Right atrium auricular region (tissue), 2 donors: ENCODE results near the gene RAB20. TPM values are rescaled to one million over a fixed set of nuclear protein-coding genes. Genes with fewer than 3 reads are reported as not detected.

Source experiments
- DNase-seq: peaks from one replicate; pipeline ENCODE4 v3.0.0-alpha.2; 2019; ENCODE audit warnings: low spot score
- H3K27ac ChIP-seq, 2 donors: fragments of 200-600 bp; sonication (generic); 1 replicate in 1 of 2; 2 replicates in 1 of 2; pipeline ENCODE4 v1.5.1; 2016 to 2019
- H3K27me3 ChIP-seq, 2 donors: fragments of 200-600 bp; sonication (generic); one replicate each; pipeline versions ENCODE4 v1.5.1 to v1.6.0; 2017 to 2019
- H3K36me3 ChIP-seq: fragments of 200-600 bp; sonication (generic); one replicate; pipeline ENCODE4 v1.5.1; 2016
- H3K4me1 ChIP-seq, 2 donors: fragments of 200-600 bp; sonication (generic); one replicate each; pipeline versions ENCODE4 v1.5.1 to v1.6.0; 2017 to 2019
- H3K4me3 ChIP-seq, 2 donors: fragments of 200-600 bp; sonication (generic); 1 replicate in 1 of 2; 2 replicates in 1 of 2; pipeline ENCODE4 v1.5.1; 2017 to 2019; ENCODE audit warnings: mild to moderate bottlenecking in 1 of 2, moderate library complexity in 1 of 2
- H3K9me3 ChIP-seq, 2 donors: fragments of 200-600 bp; sonication (generic); one replicate each; pipeline ENCODE4 v1.5.1; 2019
- total RNA-seq, 2 donors: library from RNA; depleted of rRNA; stranded (reverse); fragments of >200 nt; gene quantifications; one replicate each; pipeline ENCODE4 v1.1.0, GENCODE V29; 2016
- TF ChIP-seq, protein P1 (sequence below), 2 donors: fragments of 200-600 bp; sonication (generic); IDR thresholded peaks; one replicate each; pipeline ENCODE4 v1.5.1; 2019; ENCODE audit warnings: antibody characterized with exemption in 2 of 2

The RAB20 gene
- total RNA-seq, 2 donors from 2014 or later: 10.8 to 15.7 TPM

DNA sequence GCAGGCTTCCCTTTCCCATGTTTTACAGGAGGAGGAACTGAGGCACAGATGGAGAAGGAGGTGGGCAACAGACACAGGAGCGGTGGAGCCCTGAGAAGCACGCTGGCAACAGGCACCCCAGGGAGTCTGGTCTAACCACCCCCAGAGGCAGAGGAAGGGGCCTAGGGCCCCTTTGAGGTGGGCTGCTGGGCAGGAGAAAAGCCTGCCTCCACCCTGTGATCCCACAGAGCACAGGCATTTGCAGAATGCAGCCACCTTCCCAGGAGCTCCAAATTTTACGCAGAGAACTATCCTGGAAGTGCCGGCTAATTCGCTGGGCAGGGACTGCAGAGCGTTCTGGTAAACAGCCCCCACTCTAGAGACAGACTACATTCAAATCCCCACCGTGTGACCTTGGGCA, 30.4 kb downstream of the RAB20 start:
- no peak for DNase-seq
- TF ChIP-seq, protein P1, sequence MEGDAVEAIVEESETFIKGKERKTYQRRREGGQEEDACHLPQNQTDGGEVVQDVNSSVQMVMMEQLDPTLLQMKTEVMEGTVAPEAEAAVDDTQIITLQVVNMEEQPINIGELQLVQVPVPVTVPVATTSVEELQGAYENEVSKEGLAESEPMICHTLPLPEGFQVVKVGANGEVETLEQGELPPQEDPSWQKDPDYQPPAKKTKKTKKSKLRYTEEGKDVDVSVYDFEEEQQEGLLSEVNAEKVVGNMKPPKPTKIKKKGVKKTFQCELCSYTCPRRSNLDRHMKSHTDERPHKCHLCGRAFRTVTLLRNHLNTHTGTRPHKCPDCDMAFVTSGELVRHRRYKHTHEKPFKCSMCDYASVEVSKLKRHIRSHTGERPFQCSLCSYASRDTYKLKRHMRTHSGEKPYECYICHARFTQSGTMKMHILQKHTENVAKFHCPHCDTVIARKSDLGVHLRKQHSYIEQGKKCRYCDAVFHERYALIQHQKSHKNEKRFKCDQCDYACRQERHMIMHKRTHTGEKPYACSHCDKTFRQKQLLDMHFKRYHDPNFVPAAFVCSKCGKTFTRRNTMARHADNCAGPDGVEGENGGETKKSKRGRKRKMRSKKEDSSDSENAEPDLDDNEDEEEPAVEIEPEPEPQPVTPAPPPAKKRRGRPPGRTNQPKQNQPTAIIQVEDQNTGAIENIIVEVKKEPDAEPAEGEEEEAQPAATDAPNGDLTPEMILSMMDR (IDR thresholded peaks at IDR 0.05): no peak
- no peak overlapping the region for H3K4me3 ChIP-seq
- no peaks in the 10 kb centered on the region for H3K9me3 ChIP-seq
- no peaks in the 10 kb centered on the region for H3K27me3 ChIP-seq
- H3K27ac ChIP-seq: no peak overlapping the region
- no peaks in the 10 kb centered on the region for H3K36me3 ChIP-seq
- H3K4me1 ChIP-seq: peaks cover 0 to 27% of the 10 kb centered on the region in 2 donors

DNA sequence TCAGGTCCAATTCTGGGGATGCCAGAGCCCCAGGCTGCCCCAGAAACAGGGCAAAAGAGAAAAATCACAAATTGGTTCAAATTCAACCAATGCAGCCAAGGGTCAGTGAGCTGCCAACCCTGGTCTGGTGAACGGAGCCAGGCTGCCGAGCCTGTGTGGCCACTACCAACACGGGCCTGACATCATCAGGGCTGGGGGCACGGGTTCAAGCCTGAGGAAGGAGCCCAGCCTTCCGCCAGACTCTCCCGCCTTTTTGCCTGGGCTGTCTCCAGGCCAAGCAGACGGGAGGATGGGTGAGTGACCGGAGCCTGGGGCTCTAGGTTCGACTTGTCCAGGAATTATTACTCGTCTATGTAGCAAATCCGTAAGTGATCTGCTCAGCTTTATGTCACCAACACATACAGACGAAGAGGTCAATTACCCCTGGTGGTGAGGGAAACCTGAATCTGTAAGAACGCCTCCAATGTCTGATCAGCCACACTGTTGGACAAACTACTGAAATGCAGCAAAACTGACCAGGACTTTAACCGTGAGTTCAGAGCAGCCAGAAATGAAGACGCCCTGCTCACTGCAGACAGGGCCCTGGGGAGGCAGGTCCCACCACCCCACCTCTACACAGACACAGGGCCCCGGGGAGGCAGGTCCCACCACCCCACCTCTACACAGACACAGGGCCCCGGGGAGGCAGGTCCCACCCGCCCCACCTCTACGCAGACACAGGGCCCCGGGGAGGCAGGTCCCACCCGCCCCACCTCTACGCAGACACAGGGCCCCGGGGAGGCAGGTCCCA, 31.8 kb downstream of the RAB20 start:
- Histone ChIP-seq H3K27ac (peak overlapping the region; percentile 91 to 93), H3K36me3 (no peaks in the 10 kb centered on the region), H3K4me3 (no peak overlapping the region), H3K4me1 (peaks cover 0 to 37% of the 10 kb centered on the region in 2 donors), H3K9me3 (no peaks in the 10 kb centered on the region), H3K27me3 (no peaks in the 10 kb centered on the region)
- no peak for DNase-seq
- TF ChIP-seq, protein P1 (IDR thresholded peaks at IDR 0.05): no peak

DNA sequence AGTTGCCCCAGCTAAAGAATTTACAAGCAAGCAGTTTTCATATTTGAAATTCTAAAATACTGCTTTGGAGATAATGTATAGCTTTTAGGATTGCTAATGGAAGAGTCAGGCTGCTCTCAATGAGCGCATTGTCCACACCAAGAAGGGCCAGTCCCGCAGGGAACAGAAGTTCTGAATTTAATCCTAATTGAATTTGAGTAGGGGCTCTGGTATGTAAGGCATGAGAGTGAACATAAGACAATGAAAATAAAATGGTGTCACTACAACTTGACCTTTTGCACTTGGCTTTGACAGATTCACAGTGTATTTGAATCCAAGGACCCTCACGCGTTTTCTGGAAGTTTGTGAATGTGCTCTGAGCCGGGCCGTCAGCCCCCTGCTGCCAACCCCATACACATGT, 32.6 kb downstream of the RAB20 start:
- TF ChIP-seq, protein P1 (IDR thresholded peaks at IDR 0.05): no peak
- Histone ChIP-seq H3K27ac (peak overlapping the region; percentile 91 to 93), H3K4me3 (no peak overlapping the region), H3K9me3 (no peaks in the 10 kb centered on the region), H3K27me3 (no peaks in the 10 kb centered on the region), H3K4me1 (peaks cover 0 to 45% of the 10 kb centered on the region in 2 donors), H3K36me3 (no peaks in the 10 kb centered on the region)
- no peak for DNase-seq

DNA sequence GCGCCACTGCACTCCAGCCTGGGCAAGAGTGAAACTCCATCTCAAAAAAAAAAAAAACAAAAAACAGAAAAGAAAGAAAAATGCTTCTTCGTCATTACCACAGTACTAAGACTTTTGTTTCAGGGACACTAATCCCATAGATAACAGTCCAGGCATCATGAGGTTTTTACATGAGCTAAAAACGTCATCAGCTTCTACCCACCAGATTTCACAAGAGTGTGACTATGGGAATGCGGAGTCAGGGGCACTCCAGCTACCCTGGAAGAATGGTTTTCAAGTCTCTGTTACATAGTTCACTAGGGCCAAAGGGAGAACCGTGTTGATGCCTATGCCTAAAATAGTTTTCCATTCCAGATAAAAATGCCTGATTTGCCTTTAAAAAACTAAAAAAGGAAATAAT, 33.2 kb downstream of the RAB20 start:
- Histone ChIP-seq H3K4me3 (no peak overlapping the region), H3K27me3 (no peaks in the 10 kb centered on the region), H3K27ac (peak overlapping the region; percentile 91 to 93), H3K9me3 (no peaks in the 10 kb centered on the region), H3K4me1 (peaks cover 0 to 50% of the 10 kb centered on the region in 2 donors), H3K36me3 (no peaks in the 10 kb centered on the region)
- DNase-seq: no peak
- TF ChIP-seq, protein P1 (IDR thresholded peaks at IDR 0.05): no peak

DNA sequence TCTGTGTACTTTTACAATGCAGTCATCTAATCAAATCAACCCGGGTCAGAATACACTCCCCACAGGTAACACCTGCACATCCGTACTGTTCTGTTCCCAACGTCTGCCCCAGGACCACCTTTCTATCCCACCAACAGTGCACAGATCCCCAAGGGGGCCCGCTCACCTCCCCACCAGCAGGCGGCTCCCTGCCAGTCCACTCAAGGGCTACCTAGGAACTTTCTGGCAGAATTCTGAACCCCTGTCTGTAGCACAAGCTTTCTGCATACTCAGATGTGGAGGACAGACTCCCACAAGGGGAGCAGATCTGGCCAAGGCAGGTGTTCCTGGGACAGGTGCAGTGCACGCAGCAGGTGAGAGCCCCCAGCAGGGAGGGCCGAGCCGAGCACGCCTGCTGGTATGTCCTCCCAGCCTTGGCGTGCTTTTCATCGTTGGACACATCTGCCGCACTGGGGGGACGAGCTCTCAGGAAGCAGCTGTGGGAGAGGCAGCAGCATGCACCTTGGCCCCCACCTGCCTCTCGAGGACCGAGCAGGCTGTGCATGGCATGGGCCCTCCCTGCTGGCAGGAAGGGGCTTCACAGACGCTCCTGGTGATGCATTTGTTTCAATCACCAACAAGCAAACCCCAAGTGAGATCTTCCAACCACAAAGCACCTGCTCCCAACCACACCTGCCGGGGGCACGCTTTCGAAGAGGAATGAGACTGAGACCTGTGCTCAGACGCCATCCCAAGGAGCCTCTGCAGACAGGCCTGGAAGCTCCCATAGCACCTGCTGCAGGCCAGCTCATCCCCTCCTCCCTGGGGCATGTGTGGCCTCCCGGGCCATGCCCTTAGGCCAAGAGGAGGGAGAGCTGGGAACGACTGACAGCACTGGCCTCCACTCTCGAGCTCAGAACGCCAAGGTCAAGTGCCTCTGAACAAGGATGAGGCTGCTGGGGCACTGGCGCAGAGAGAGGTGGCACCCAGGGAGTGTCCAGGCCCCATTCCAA, 35.9 kb downstream of the RAB20 start:
- Histone ChIP-seq H3K4me1 (peaks cover 0 to 75% of the 10 kb centered on the region in 2 donors), H3K27ac (peak overlapping the region; percentile 91 to 93), H3K36me3 (no peaks in the 10 kb centered on the region), H3K4me3 (no peak overlapping the region), H3K9me3 (no peaks in the 10 kb centered on the region), H3K27me3 (no peaks in the 10 kb centered on the region)
- no peak for DNase-seq
- TF ChIP-seq, protein P1 (IDR thresholded peaks at IDR 0.05): no peak
